HepG2 (cell line): ENCODE data around the gene TAS1R3. TPM values are rescaled to one million over a fixed set of nuclear protein-coding genes. Genes with fewer than 3 reads are reported as not detected.

Experiments
- AKAP8 ChIP-seq: sonication (generic); formaldehyde crosslinking; IDR thresholded peaks from 2 replicates; pipeline ENCODE4 v1.5.1; 2020; ENCODE audit warnings: mild to moderate bottlenecking, missing genetic modification reagents
- ATM ChIP-seq: fragments of 450-650 bp; IDR thresholded peaks from 2 replicates; pipeline ENCODE4 v1.7.1; 2017; ENCODE audit warnings: mild to moderate bottlenecking, borderline replicate concordance
- ETV5 ChIP-seq: IDR thresholded peaks from 2 replicates; pipeline ENCODE4 v1.6.1; 2018; ENCODE audit warnings: missing biosample characterization, missing genetic modification reagents, inconsistent platforms, borderline replicate concordance
- HES4 ChIP-seq: sonication (generic); formaldehyde crosslinking; IDR thresholded peaks from 2 replicates; pipeline ENCODE4 v1.9.0; 2021; ENCODE audit warnings: mild to moderate bottlenecking, missing genetic modification reagents, borderline replicate concordance
- MBNL3 ChIP-seq: fragments of 250-450 bp; sonication (Bioruptor Pico); conservative IDR thresholded peaks from 2 replicates; pipeline ENCODE4 v1.8.0; 2022; ENCODE audit warnings: mild to moderate bottlenecking, inconsistent platforms
- MEIS1 ChIP-seq: sonication (generic); formaldehyde crosslinking; IDR thresholded peaks from 2 replicates; pipeline ENCODE4 v1.9.0; 2021; ENCODE audit warnings: mild to moderate bottlenecking, missing genetic modification reagents, moderate library complexity, borderline replicate concordance
- PRPF4 ChIP-seq: fragments of 200-400 bp; formaldehyde crosslinking; IDR thresholded peaks from 2 replicates; pipeline ENCODE4 v1.6.1; 2016; ENCODE audit warnings: low read length, low read depth; ENCODE audit not compliant: poor library complexity, severe bottlenecking
- RCOR2 ChIP-seq: IDR thresholded peaks from 2 replicates; pipeline ENCODE4 v1.6.1; 2016; ENCODE audit warnings: missing biosample characterization, missing genetic modification reagents
- SIX4 ChIP-seq: sonication (generic); formaldehyde crosslinking; IDR thresholded peaks from 2 replicates; pipeline ENCODE4 v1.4.0; 2020; ENCODE audit warnings: missing genetic modification reagents
- SP2 ChIP-seq: sonication (generic); formaldehyde crosslinking; IDR thresholded peaks from 2 replicates; pipeline ENCODE4 v1.5.1; 2020; ENCODE audit warnings: mild to moderate bottlenecking, missing genetic modification reagents
- YY1 ChIP-seq: IDR thresholded peaks from 2 replicates; pipeline ENCODE4 v1.6.1; 2011; ENCODE audit warnings: low read length, low read depth, moderate library complexity, mild to moderate bottlenecking; ENCODE audit not compliant: insufficient read depth, insufficient replicate concordance
- ZNF350 ChIP-seq: sonication (generic); formaldehyde crosslinking; IDR thresholded peaks from 2 replicates; pipeline ENCODE4 v1.4.0; 2020; ENCODE audit warnings: mild to moderate bottlenecking, low read depth, missing genetic modification reagents, borderline replicate concordance
- ZNF577 ChIP-seq: sonication (generic); formaldehyde crosslinking; IDR thresholded peaks from 2 replicates; pipeline ENCODE4 v1.4.0; 2020; ENCODE audit warnings: mild to moderate bottlenecking, low read depth, missing genetic modification reagents, borderline replicate concordance
- polyA plus RNA-seq, 8 experiments: library from polyadenylated mRNA; depleted of rRNA in 3 of 8; stranded (reverse) in 7 of 8; unstranded in 1 of 8; fragments of >200 nt; fragmentation: Illumina TruSeq in 4 of 8; extraction: Trizol in 4 of 8; gene quantifications; 2 replicates each; pipeline versions ENCODE4 v1.2.1 to v1.2.3, GENCODE V29; 2011 to 2016; ENCODE audit warnings: low read depth in 4 of 8, missing spikeins in 1 of 8, mixed read lengths in 1 of 8; ENCODE audit not compliant: insufficient read depth in 1 of 8
- total RNA-seq, 5 experiments: library from RNA; depleted of rRNA; stranded (reverse); fragments of >200 nt; fragmentation: Illumina TruSeq; extraction: Trizol; gene quantifications; 2 replicates each; pipeline ENCODE4 v1.2.3, GENCODE V29; 2016; ENCODE audit warnings: low read depth in 1 of 5
- TF ChIP-seq, protein P1 (sequence below): sonication (generic); formaldehyde crosslinking; IDR thresholded peaks from 2 replicates; pipeline ENCODE4 v1.4.0; 2020; ENCODE audit warnings: missing genetic modification reagents
- TF ChIP-seq, protein P2 (sequence below): IDR thresholded peaks from 2 replicates; pipeline ENCODE4 v1.6.1; 2012; ENCODE audit warnings: low read depth, low read length, improper control_type of control experiment
- TF ChIP-seq, protein P3 (sequence below): sonication (generic); formaldehyde crosslinking; IDR thresholded peaks from 2 replicates; pipeline ENCODE4 v1.5.0; 2020; ENCODE audit warnings: missing genetic modification reagents
- TF ChIP-seq, protein P4 (sequence below): sonication (generic); formaldehyde crosslinking; IDR thresholded peaks from 2 replicates; pipeline ENCODE4 v1.4.0; 2020; ENCODE audit warnings: missing genetic modification reagents
- TF ChIP-seq, protein P5 (sequence below): sonication (generic); formaldehyde crosslinking; conservative IDR thresholded peaks from 2 replicates; pipeline ENCODE4 v1.4.0; 2020; ENCODE audit warnings: missing genetic modification reagents
- TF ChIP-seq, protein P6 (sequence below): sonication (generic); formaldehyde crosslinking; IDR thresholded peaks from 2 replicates; pipeline ENCODE4 v1.9.0; 2022; ENCODE audit warnings: missing genetic modification reagents, mild to moderate bottlenecking, borderline replicate concordance

Gene TAS1R3
- total and polyA plus RNA-seq, 2 of the 13 experiments (the other 11 are each of a cell fraction or from before 2014, with no cell fraction given) = 0.13 to 0.15 TPM

DNA sequence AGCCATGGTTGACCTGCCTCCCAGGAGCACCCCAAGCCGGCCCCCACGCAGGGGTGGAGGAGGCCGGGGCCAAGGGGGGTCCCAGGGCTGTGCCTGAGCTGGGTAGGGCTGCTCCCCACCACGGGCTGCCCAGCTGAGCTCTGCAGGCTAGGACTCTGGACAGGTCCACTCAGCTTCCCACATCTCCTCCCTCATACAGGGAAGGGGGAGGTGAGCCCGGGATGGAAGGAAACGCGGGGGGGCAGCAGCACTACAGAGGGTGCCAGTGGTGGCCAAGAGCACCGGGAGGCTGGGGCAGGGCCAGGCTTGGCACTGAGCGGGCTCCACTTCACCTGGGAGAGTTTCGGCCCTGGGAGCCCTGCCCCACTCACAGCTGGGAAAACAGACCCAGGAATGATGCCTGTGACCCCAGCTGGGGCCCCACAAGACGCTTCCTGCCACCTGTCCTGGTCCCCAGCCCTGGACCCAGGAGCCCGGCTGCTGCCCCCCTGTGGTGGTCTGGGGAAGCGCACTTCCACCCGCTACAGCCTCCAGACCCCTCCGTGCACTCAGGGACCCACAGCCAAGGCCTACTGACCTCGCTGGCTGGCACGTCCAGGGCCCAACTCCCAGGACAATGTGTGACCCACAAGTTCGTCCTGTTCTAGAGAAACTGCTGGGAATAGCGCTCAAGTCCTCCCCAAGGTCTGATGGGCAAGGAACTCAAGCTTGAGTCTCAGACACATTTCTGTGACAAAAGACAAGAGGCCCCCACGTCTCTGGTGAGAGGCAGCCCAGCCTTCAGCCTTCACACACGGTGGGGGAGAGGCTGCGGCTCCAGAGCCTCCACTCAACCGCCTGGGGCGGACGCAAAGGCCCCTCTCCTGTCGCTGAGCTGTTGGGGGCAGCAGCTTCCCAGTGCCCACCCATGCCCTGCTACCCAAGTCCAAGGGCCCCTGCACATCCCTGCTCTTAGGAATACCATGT, 40.9 kb downstream of the TAS1R3 start (continued):
- TF ChIP-seq, protein P1, sequence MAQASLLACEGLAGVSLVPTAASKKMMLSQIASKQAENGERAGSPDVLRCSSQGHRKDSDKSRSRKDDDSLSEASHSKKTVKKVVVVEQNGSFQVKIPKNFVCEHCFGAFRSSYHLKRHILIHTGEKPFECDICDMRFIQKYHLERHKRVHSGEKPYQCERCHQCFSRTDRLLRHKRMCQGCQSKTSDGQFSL = no peak
- TF ChIP-seq, protein P2, sequence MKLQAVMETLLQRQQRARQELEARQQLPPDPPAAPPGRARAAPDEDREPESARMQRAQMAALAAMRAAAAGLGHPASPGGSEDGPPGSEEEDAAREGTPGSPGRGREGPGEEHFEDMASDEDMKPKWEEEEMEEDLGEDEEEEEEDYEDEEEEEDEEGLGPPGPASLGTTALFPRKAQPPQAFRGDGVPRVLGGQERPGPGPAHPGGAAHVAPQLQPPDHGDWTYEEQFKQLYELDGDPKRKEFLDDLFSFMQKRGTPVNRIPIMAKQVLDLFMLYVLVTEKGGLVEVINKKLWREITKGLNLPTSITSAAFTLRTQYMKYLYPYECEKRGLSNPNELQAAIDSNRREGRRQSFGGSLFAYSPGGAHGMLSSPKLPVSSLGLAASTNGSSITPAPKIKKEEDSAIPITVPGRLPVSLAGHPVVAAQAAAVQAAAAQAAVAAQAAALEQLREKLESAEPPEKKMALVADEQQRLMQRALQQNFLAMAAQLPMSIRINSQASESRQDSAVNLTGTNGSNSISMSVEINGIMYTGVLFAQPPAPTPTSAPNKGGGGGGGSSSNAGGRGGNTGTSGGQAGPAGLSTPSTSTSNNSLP = no peak
- TF ChIP-seq MBNL3 (CRISPR knock-in tag) = no peak
- no peak for TF ChIP-seq SP2 (CRISPR knock-in tag)
- TF ChIP-seq HES4 (CRISPR knock-in tag) = no peak
- TF ChIP-seq RCOR2 (CRISPR knock-in tag) = no peak
- TF ChIP-seq, protein P3, sequence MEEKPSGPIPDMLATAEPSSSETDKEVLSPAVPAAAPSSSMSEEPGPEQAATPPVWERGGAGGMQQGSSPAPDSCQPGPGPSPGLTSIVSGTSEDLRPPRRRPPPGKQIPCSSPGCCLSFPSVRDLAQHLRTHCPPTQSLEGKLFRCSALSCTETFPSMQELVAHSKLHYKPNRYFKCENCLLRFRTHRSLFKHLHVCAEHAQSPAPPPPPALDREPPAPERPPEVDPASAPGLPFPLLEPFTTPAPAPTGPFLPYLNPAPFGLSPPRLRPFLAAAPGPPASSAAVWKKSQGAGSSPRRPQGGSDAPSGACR (CRISPR knock-in tag) = no peak
- TF ChIP-seq, protein P4, sequence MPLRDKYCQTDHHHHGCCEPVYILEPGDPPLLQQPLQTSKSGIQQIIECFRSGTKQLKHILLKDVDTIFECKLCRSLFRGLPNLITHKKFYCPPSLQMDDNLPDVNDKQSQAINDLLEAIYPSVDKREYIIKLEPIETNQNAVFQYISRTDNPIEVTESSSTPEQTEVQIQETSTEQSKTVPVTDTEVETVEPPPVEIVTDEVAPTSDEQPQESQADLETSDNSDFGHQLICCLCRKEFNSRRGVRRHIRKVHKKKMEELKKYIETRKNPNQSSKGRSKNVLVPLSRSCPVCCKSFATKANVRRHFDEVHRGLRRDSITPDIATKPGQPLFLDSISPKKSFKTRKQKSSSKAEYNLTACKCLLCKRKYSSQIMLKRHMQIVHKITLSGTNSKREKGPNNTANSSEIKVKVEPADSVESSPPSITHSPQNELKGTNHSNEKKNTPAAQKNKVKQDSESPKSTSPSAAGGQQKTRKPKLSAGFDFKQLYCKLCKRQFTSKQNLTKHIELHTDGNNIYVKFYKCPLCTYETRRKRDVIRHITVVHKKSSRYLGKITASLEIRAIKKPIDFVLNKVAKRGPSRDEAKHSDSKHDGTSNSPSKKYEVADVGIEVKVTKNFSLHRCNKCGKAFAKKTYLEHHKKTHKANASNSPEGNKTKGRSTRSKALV (CRISPR knock-in tag) = no peak
- no peak for TF ChIP-seq PRPF4
- no peak for TF ChIP-seq SIX4 (CRISPR knock-in tag)
- TF ChIP-seq, protein P5, sequence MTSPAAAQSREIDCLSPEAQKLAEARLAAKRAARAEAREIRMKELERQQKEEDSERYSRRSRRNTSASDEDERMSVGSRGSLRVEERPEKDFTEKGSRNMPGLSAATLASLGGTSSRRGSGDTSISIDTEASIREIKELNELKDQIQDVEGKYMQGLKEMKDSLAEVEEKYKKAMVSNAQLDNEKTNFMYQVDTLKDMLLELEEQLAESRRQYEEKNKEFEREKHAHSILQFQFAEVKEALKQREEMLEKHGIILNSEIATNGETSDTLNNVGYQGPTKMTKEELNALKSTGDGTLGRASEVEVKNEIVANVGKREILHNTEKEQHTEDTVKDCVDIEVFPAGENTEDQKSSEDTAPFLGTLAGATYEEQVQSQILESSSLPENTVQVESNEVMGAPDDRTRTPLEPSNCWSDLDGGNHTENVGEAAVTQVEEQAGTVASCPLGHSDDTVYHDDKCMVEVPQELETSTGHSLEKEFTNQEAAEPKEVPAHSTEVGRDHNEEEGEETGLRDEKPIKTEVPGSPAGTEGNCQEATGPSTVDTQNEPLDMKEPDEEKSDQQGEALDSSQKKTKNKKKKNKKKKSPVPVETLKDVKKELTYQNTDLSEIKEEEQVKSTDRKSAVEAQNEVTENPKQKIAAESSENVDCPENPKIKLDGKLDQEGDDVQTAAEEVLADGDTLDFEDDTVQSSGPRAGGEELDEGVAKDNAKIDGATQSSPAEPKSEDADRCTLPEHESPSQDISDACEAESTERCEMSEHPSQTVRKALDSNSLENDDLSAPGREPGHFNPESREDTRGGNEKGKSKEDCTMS (CRISPR knock-in tag) = no peak
- TF ChIP-seq ZNF350 (CRISPR knock-in tag) = no peak
- TF ChIP-seq YY1 = no peak
- no peak for TF ChIP-seq ATM
- TF ChIP-seq, protein P6, sequence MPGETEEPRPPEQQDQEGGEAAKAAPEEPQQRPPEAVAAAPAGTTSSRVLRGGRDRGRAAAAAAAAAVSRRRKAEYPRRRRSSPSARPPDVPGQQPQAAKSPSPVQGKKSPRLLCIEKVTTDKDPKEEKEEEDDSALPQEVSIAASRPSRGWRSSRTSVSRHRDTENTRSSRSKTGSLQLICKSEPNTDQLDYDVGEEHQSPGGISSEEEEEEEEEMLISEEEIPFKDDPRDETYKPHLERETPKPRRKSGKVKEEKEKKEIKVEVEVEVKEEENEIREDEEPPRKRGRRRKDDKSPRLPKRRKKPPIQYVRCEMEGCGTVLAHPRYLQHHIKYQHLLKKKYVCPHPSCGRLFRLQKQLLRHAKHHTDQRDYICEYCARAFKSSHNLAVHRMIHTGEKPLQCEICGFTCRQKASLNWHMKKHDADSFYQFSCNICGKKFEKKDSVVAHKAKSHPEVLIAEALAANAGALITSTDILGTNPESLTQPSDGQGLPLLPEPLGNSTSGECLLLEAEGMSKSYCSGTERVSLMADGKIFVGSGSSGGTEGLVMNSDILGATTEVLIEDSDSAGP (CRISPR knock-in tag) = peak; percentile 66; the same call in 1 of the 2 replicates
- no peak for TF ChIP-seq MEIS1
- TF ChIP-seq ETV5 = 0 out of 2 replicates have a peak, but pooled peaks have one; percentile 33
- TF ChIP-seq AKAP8 (CRISPR knock-in tag) = peak; percentile 17; the same call in 1 of the 2 replicates
- no peak for TF ChIP-seq ZNF577 (CRISPR knock-in tag)
